Measurements from ENCODE around the gene RIMBP2.

GRCh38 chr12:130620756-130621155 lies 95.3 kb downstream of the RIMBP2 start:
- TF ChIP-seq CTCF (IDR thresholded peaks at IDR 0.05; ENCODE audit: low read length): no peak
- TF ChIP-seq EZH2phosphoT487 (IDR thresholded peaks at IDR 0.05; ENCODE audit: low read length): no peak
- TF ChIP-seq EZH2 (optimal IDR thresholded peaks at IDR 0.05; ENCODE audit: low read depth, low read length): no peak
